ENCODE measurements around the gene TAF4B. TPM values are rescaled to one million over a fixed set of nuclear protein-coding genes. Genes with fewer than 3 reads are reported as not detected.

The TAF4B gene
- total and polyA plus RNA-seq, 9 of the 15 experiments (the other 6 are each of a cell fraction or from before 2014, with no cell fraction given) = 4.5 to 25.3 (median 20.5) TPM

GRCh38 chr18:26425148-26425531, 198.9 kb downstream of the TAF4B start:
- BruUV-seq (replicated peaks) = no TSS peak
- ATAC-seq (no peak), DNase-seq (ENCODE audit: extremely low read depth in 1 of 4, low spot score in 3 of 4) (no peak), FAIRE-seq (peak; percentile 40)
- WGBS (ENCODE audit: insufficient coverage, low coverage, missing lambda C conversion rate) = 0% methylated on average over 5 of the region's 5 CpGs
- H3K4me2 ChIP-seq (ENCODE audit: insufficient read depth, low read length) = no peak overlapping the region
- intact Hi-C loops (cut with micrococcal nuclease) = no loop called here
- H3K79me2 ChIP-seq (ENCODE audit: control insufficient read depth, insufficient read depth, low read length) = no peaks in the 10 kb centered on the region
- H2AFZ ChIP-seq (ENCODE audit: low read depth, low read length) = no peak overlapping the region
- no peak overlapping the region for H3K4me3 ChIP-seq
- no peaks in the 10 kb centered on the region for H3K4me1 ChIP-seq (replicated peaks in 1 of 2; ENCODE audit: control insufficient read depth in 2 of 2, insufficient read depth in 2 of 2, low read length in 2 of 2)
- H3K27ac ChIP-seq (ENCODE audit: extremely low read depth, low read depth, low read length) = no peak overlapping the region
- TF ChIP-seq NFXL1 (CRISPR knock-in tag; IDR thresholded peaks at IDR 0.05) = no peak
- 0 out of 2 replicates have a peak, but pooled peaks have one; percentile 29 for TF ChIP-seq ZNF263 (CRISPR knock-in tag; IDR thresholded peaks at IDR 0.05; ENCODE audit: borderline replicate concordance)
- TF ChIP-seq DNMT1 (IDR thresholded peaks at IDR 0.05) = no peak
- H3K36me3 ChIP-seq (ENCODE audit: control insufficient read depth, insufficient read depth, low read length) = no peaks in the 10 kb centered on the region
- H3K9ac ChIP-seq (ENCODE audit: insufficient read depth in 1 of 2, low read depth in 2 of 2, low read length in 2 of 2) = no peak overlapping the region
- peaks cover 4 to 21% of the 10 kb centered on the region in 2 experiments for H3K27me3 ChIP-seq (ENCODE audit: control insufficient read depth in 2 of 2, insufficient read depth in 2 of 2, low read length in 2 of 2)
- ChIA-PET CTCF (ENCODE audit: low intra/inter-chr PET ratio) (no interaction called here), POLR2A (no interaction called here)
- H3K9me1 ChIP-seq (ENCODE audit: control insufficient read depth, insufficient read depth, low read length) = no peaks in the 10 kb centered on the region
- no peaks in the 10 kb centered on the region for H3K9me3 ChIP-seq (replicated peaks; ENCODE audit: control insufficient read depth, insufficient read depth, low read depth, low read length)
- in situ Hi-C loops (cut with MboI) = no loop called here
- H4K20me1 ChIP-seq (replicated peaks; ENCODE audit: control insufficient read depth, insufficient read depth, low read length) = no peaks in the 10 kb centered on the region

- no peak for TF ChIP-seq TAF7 (tag; IDR thresholded peaks at IDR 0.05)
- no peak for TF ChIP-seq NCOA2 (IDR thresholded peaks at IDR 0.05; ENCODE audit: partially characterized antibody in 2 of 2)
- no peak for TF ChIP-seq ZBTB7A (IDR thresholded peaks at IDR 0.05; ENCODE audit: borderline replicate concordance, control insufficient read depth, low read depth, low read length)
- no peak for TF ChIP-seq HMBOX1 (IDR thresholded peaks at IDR 0.05)
- TF ChIP-seq SMARCB1 (IDR thresholded peaks at IDR 0.05; ENCODE audit: insufficient read length, low read depth) = no peak
- no peak for TF ChIP-seq E2F4 (CRISPR knock-in tag; IDR thresholded peaks at IDR 0.05; ENCODE audit: low read depth)
- TF ChIP-seq POLR2H (tag; IDR thresholded peaks at IDR 0.05; ENCODE audit: low read depth) = no peak
- no peak for TF ChIP-seq POLR2AphosphoS5 (IDR thresholded peaks at IDR 0.05; ENCODE audit: control insufficient read depth, insufficient read depth, low read depth, low read length)
- no peak for TF ChIP-seq POLR2B (IDR thresholded peaks at IDR 0.05; ENCODE audit: low read depth, partially characterized antibody)
- TF ChIP-seq ETV5 (CRISPR knock-in tag; IDR thresholded peaks at IDR 0.05; ENCODE audit: low read depth) = no peak
- no peak for TF ChIP-seq CREBBP (IDR thresholded peaks at IDR 0.05; ENCODE audit: low read depth, low read length)
- WGBS (ENCODE audit: insufficient coverage, low coverage, missing lambda C conversion rate) = under 1% methylated on average over 5 of the region's 5 CpGs
- H3K4me2 ChIP-seq (ENCODE audit: insufficient read depth, low read length) = no peak overlapping the region
- no peaks in the 10 kb centered on the region for H4K20me1 ChIP-seq (replicated peaks; ENCODE audit: control insufficient read depth, insufficient read depth, low read length)
- ChIA-PET POLR2A (interaction anchor here (0.5 to 1.2 kb wide), 2 partner anchors 10 to 717 kb away, joined by 3 to 4 read pairs; no protein-coding TSS in a partner anchor), CTCF (ENCODE audit: low intra/inter-chr PET ratio) (no interaction called here)
- H3K36me3 ChIP-seq (ENCODE audit: control insufficient read depth, insufficient read depth, low read length) = no peaks in the 10 kb centered on the region
- FAIRE-seq = no peak
- no TSS peak for BruUV-seq (replicated peaks)
- H3K27me3 ChIP-seq (ENCODE audit: control insufficient read depth in 2 of 2, insufficient read depth in 2 of 2, low read length in 2 of 2) = peaks cover 3 to 4% of the 10 kb centered on the region in 2 experiments; a peak in 1 of 5 replicates
- H3K9me1 ChIP-seq (ENCODE audit: control insufficient read depth, insufficient read depth, low read length) = no peaks in the 10 kb centered on the region
- DNase-seq (ENCODE audit: extremely low read depth in 1 of 4, low spot score in 3 of 4) = no peak
- ATAC-seq = peak; percentile 53; the same call in 2 of the 3 replicates
- no peak overlapping the region for H3K9ac ChIP-seq (ENCODE audit: insufficient read depth in 1 of 2, low read depth in 2 of 2, low read length in 2 of 2)
- in situ Hi-C loops (cut with MboI) (no loop called here), intact Hi-C loops (cut with micrococcal nuclease) (no loop called here)
- H3K27ac ChIP-seq (ENCODE audit: extremely low read depth, low read depth, low read length) = no peak overlapping the region
- H3K4me1 ChIP-seq (replicated peaks in 1 of 2; ENCODE audit: control insufficient read depth in 2 of 2, insufficient read depth in 2 of 2, low read length in 2 of 2) = no peaks in the 10 kb centered on the region
- H3K9me3 ChIP-seq (replicated peaks; ENCODE audit: control insufficient read depth, insufficient read depth, low read depth, low read length) = no peaks in the 10 kb centered on the region
- H3K79me2 ChIP-seq (ENCODE audit: control insufficient read depth, insufficient read depth, low read length) = no peaks in the 10 kb centered on the region
- H2AFZ ChIP-seq (ENCODE audit: low read depth, low read length) = no peak overlapping the region
- no peak overlapping the region for H3K4me3 ChIP-seq
Measured at GRCh38 chr18:26429535-26430226, 203.4 kb downstream of the TAF4B start.
